Prostate gland (tissue), 2 donors: ENCODE results near the gene ARSB.

ENCODE experiments used
- CTCF ChIP-seq, 4 experiments: fragments of 200-600 bp in 2 of 4; fragments of 450-650 bp in 2 of 4; sonication (generic) in 2 of 4; IDR thresholded peaks; 1 replicate in 3 of 4; 2 replicates in 1 of 4; pipeline ENCODE4 v1.5.1; 2016 to 2019; ENCODE audit warnings: antibody characterized with exemption in 4 of 4, mild to moderate bottlenecking in 2 of 4, moderate library complexity in 2 of 4
- POLR2A ChIP-seq: fragments of 450-650 bp; IDR thresholded peaks from one replicate; pipeline ENCODE4 v1.6.1; 2016; ENCODE audit warnings: antibody characterized with exemption, mild to moderate bottlenecking
- POLR2AphosphoS5 ChIP-seq: sonication (generic); formaldehyde crosslinking; IDR thresholded peaks from one replicate; pipeline ENCODE4 v1.6.1; 2017; ENCODE audit warnings: antibody characterized with exemption

DNA sequence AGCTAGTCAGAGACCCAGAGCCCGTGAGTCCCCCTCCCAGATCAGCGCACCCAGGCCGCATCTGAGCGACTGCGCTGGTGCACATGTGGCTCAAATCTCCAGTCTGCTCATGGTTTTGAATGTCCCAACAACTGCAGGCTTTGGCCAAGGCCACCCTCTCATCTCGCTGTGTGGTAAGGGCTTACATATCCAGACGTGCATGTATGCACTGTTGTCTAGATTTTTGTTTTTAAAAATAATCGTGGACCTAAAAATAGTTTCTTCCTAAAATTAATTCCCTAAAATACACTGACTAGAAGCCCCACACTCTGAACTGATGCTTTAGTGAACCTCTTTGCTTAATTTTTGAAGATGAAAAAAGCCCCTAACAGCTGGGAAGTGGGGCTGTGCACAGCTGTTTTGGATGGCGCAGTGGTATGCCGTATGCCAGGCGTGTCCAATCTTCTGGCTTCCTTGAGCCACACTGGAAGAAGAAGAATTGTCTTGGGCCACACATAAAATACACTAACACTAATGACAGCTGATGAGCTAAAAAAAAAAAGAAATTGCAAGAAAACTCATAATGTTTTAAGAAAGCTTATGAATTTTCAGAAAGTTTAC, 193.5 kb downstream of the ARSB start:
- TF ChIP-seq CTCF (IDR thresholded peaks at IDR 0.05) (no peak), POLR2A (no peak), POLR2AphosphoS5 (no peak)
